Lower leg skin (tissue), 4 donors: ENCODE measurements around the gene TAF1B. TPM values are rescaled to one million over a fixed set of nuclear protein-coding genes. Genes with fewer than 3 reads are reported as not detected.

Experiments
- DNase-seq, 2 donors: peaks; one replicate each; pipeline ENCODE4 v3.0.0-alpha.2; 2019; ENCODE audit warnings: low spot score in 2 of 2
- H3K4me3 ChIP-seq: fragments of 200-600 bp; sonication (generic); 2 replicates; pipeline ENCODE4 v1.5.1; 2017; ENCODE audit warnings: mild to moderate bottlenecking, low read depth; ENCODE audit not compliant: poor library complexity, severe bottlenecking
- CTCF ChIP-seq, 3 donors: fragments of 450-650 bp; IDR thresholded peaks; one replicate each; pipeline ENCODE4 v1.5.1; 2016; ENCODE audit warnings: antibody characterized with exemption in 3 of 3, mild to moderate bottlenecking in 3 of 3, moderate library complexity in 2 of 3
- POLR2A ChIP-seq, 2 donors: fragments of 450-650 bp; IDR thresholded peaks; one replicate each; pipeline ENCODE4 v1.6.1; 2016 to 2017; ENCODE audit warnings: antibody characterized with exemption in 2 of 2, mild to moderate bottlenecking in 1 of 2, moderate library complexity in 1 of 2
- WGBS, 2 donors: methylation state at CpG; one replicate each; pipeline ENCODE4 v1.1.5; 2018; 5-methylcytosine and 5-hydroxymethylcytosine counted together
- intact Hi-C: fragments of 100-400 bp; cut with DNase I; formaldehyde crosslinking; loops from one replicate; pipeline ENCODE4 v1.15.0; 2023; ENCODE audit warnings: low total_unique reads
- total RNA-seq, 4 donors: library from RNA; depleted of rRNA; stranded (reverse); fragments of >200 nt; gene quantifications; one replicate each; pipeline ENCODE4 v1.1.0, GENCODE V29; 2016

TAF1B gene
- total RNA-seq, 4 donors from 2014 or later: 11.2 to 26.9 (median 20.1) TPM

GRCh38 chr2:9797681-9798556 is 45.4 kb upstream of the TAF1B start:
- WGBS, 2 donors: 33 to 55% methylated on average over 18 of the region's 18 CpGs
- no peak overlapping the region for H3K4me3 ChIP-seq
- DNase-seq: no peak
- TF ChIP-seq POLR2A (IDR thresholded peaks at IDR 0.05) (no peak), CTCF (IDR thresholded peaks at IDR 0.05) (no peak)
- intact Hi-C loops: no loop called here

- H3K4me3 ChIP-seq: no peak overlapping the region
- no peak for DNase-seq
- TF ChIP-seq POLR2A (IDR thresholded peaks at IDR 0.05): no peak
- no peak for TF ChIP-seq CTCF (IDR thresholded peaks at IDR 0.05)
- 75 to 79% methylated on average over 11 of the region's 11 CpGs for WGBS, 2 donors
- intact Hi-C loops: no loop called here
Measured at GRCh38 chr2:9799011-9799596, 44.2 kb upstream of the TAF1B start.

GRCh38 chr2:9799729-9800632 is 43.3 kb upstream of the TAF1B start:
- peak; percentile 80 to 98 for DNase-seq
- TF ChIP-seq POLR2A (IDR thresholded peaks at IDR 0.05) (no peak), CTCF (IDR thresholded peaks at IDR 0.05) (peak in 1 of 3 donors; percentile 87)
- WGBS, 2 donors: 19 to 27% methylated on average over 11 to 14 of the region's 14 CpGs
- intact Hi-C loops: loop anchor here (10.0 kb wide), 1 partner anchor 245 kb away; the partner anchor contains the start of gene KLF11
- H3K4me3 ChIP-seq: no peak overlapping the region

- DNase-seq: no peak
- no peak for TF ChIP-seq CTCF (IDR thresholded peaks at IDR 0.05)
- no peak for TF ChIP-seq POLR2A (IDR thresholded peaks at IDR 0.05)
- H3K4me3 ChIP-seq: no peak overlapping the region
- WGBS, 2 donors: 22 to 40% methylated on average over 5 of the region's 5 CpGs
- intact Hi-C loops: loop anchor here (10.0 kb wide), 1 partner anchor 244 kb away; the partner anchor contains the start of gene KLF11
Measured at GRCh38 chr2:9800639-9800974, 42.7 kb upstream of the TAF1B start.

GRCh38 chr2:9800975-9801726 is 42.1 kb upstream of the TAF1B start:
- DNase-seq: peak; percentile 76 to 92
- WGBS, 2 donors: 32 to 50% methylated on average over 23 to 25 of the region's 25 CpGs
- intact Hi-C loops: loop anchor here (10.0 kb wide), 1 partner anchor 244 kb away; the partner anchor contains the start of gene KLF11
- no peak overlapping the region for H3K4me3 ChIP-seq
- TF ChIP-seq POLR2A (IDR thresholded peaks at IDR 0.05) (no peak), CTCF (IDR thresholded peaks at IDR 0.05) (no peak)
